ENCODE data around the gene OCLN. TPM values are rescaled to one million over a fixed set of nuclear protein-coding genes. Genes with fewer than 3 reads are reported as not detected.

Gene OCLN
- total and polyA plus RNA-seq, 4 experiments from 2014 or later = 0.13 to 6.0 (median 4.9) TPM; not detected in 1

DNA sequence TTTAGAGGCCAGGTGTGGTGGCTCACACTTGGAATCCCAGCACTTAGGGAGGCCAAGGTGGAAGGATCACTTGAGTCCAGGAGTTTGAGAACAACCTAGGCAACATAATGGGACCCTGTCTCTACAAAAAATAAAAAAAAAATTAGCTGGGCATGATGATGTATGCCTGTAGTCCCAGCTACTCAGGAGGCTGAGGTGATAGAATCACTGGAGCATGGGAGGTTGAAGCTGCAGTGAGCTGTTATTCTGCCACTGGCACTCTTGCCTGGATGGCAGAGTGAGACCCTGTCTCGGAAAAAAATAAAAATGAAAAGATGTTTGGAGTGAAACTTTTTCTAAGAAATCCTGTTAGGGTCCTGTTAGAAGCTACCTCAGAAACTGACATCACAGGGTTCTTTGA lies 24.2 kb downstream of the OCLN start:
- Mint-ChIP-seq H3K36me3 (no peaks in the 10 kb centered on the region), H3K4me3 (no peak overlapping the region), H3K27me3 (no peaks in the 10 kb centered on the region), H3K4me1 (no peaks in the 10 kb centered on the region), H3K9me3 (peaks cover 0 to 1% (median 0%) of the 10 kb centered on the region in 8 donors), H3K27ac (no peak overlapping the region)
- intact Hi-C loops (cut with micrococcal nuclease) = no loop called here
- H3K9me3 ChIP-seq (ENCODE audit: control insufficient read depth in 1 of 2, low read length in 2 of 2) = no peaks in the 10 kb centered on the region
- H3K4me1 ChIP-seq (ENCODE audit: insufficient read depth, low read length) = no peaks in the 10 kb centered on the region
- no peaks in the 10 kb centered on the region for H3K27me3 ChIP-seq (ENCODE audit: insufficient read depth, low read length)
- H3K27ac ChIP-seq (ENCODE audit: low read depth, low read length) = no peak overlapping the region
- ChIA-PET CTCF (ENCODE audit: partially characterized antibody) (no interaction called here), POLR2A (ENCODE audit: partially characterized antibody) (no interaction called here)
- H3K36me3 ChIP-seq (ENCODE audit: insufficient read depth, low read length) = no peaks in the 10 kb centered on the region
- DNase-seq = no peak
- H3K4me3 ChIP-seq (ENCODE audit: low read length in 2 of 2) = no peak overlapping the region

DNA sequence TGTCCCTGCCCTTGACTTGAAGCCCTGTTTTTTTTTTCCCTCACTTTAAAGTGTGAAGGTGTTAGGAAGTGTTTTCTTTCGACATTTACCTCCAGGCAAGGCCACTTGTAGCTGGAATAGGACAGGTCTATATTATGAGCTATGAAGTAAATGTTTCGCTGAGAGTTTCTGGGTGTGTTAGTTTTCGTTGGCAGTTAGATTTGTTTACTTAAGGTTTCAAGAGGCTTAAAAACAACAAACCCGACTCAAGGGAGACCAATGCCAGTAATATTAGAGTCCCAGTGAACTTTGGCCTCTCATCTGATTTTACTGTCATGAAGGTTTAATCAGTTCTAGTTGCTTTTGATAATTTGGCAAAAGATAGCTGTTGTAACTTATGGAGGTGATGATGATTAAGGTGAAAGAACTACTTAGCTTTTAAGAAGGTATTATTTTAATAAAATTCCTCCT lies 25.2 kb downstream of the OCLN start:
- no peak overlapping the region for H3K27ac ChIP-seq (ENCODE audit: low read depth, low read length)
- Mint-ChIP-seq H3K4me3 (no peak overlapping the region), H3K4me1 (no peaks in the 10 kb centered on the region), H3K27ac (no peak overlapping the region), H3K36me3 (no peaks in the 10 kb centered on the region), H3K9me3 (peaks cover 0 to 1% (median 0%) of the 10 kb centered on the region in 8 donors), H3K27me3 (no peaks in the 10 kb centered on the region)
- POLR2A ChIA-PET (ENCODE audit: partially characterized antibody) = no interaction called here
- no peak overlapping the region for H3K4me3 ChIP-seq (ENCODE audit: low read length in 2 of 2)
- no peaks in the 10 kb centered on the region for H3K36me3 ChIP-seq (ENCODE audit: insufficient read depth, low read length)
- H3K4me1 ChIP-seq (ENCODE audit: insufficient read depth, low read length) = no peaks in the 10 kb centered on the region
- CTCF ChIA-PET (ENCODE audit: partially characterized antibody) = no interaction called here
- H3K27me3 ChIP-seq (ENCODE audit: insufficient read depth, low read length) = no peaks in the 10 kb centered on the region
- no peaks in the 10 kb centered on the region for H3K9me3 ChIP-seq (ENCODE audit: control insufficient read depth in 1 of 2, low read length in 2 of 2)
- no peak for DNase-seq
- intact Hi-C loops (cut with micrococcal nuclease) = no loop called here

DNA sequence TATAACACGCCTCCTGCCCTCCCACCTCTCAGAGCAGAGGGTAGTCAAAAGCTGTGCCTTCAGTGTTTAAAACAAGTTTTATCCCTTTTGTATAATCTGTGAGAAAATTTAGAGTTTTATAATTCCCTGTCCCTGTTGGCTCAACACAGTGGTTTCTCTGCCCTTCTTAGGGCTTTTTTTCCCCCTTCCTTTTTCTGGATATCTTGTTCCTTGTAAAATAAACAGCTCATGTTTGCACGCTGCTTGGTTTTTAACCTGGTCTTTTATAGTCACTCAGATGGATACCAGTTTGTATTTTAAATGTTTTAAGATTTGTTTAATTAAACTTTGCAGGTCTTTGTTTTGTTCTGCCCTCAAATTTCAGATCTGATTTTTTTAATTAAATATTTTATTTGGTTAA lies 26.7 kb downstream of the OCLN start:
- Histone ChIP-seq H3K36me3 (ENCODE audit: insufficient read depth, low read length) (no peaks in the 10 kb centered on the region), H3K9me3 (ENCODE audit: control insufficient read depth in 1 of 2, low read length in 2 of 2) (no peaks in the 10 kb centered on the region), H3K27me3 (ENCODE audit: insufficient read depth, low read length) (no peaks in the 10 kb centered on the region), H3K4me1 (ENCODE audit: insufficient read depth, low read length) (no peaks in the 10 kb centered on the region), H3K27ac (ENCODE audit: low read depth, low read length) (no peak overlapping the region), H3K4me3 (ENCODE audit: low read length in 2 of 2) (no peak overlapping the region)
- Mint-ChIP-seq H3K27ac (no peak overlapping the region), H3K27me3 (no peaks in the 10 kb centered on the region), H3K4me1 (no peaks in the 10 kb centered on the region), H3K4me3 (no peak overlapping the region), H3K36me3 (no peaks in the 10 kb centered on the region), H3K9me3 (peaks cover 0 to 1% (median 0%) of the 10 kb centered on the region in 8 donors)
- intact Hi-C loops (cut with micrococcal nuclease) = no loop called here
- no peak for DNase-seq
- ChIA-PET POLR2A (ENCODE audit: partially characterized antibody) (no interaction called here), CTCF (ENCODE audit: partially characterized antibody) (no interaction called here)

DNA sequence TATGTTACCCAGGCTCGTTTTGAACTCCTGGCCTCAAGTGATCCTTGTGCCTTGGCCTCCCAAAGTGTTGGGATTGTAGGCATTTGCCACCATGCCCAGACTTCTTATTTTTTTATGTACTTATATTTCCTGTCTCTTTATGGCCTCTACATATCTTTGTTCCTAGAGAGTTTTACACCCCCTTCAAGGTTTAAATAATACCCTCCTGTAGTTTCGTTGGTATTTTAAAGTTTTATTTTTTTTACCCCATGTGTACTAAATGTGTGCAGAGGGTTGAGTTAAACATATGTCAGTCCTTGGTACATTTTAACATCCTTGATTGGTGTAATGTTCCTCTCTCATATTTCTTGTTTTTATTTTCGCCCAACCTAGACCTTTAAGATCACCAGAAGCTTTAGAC lies 29.4 kb downstream of the OCLN start:
- no peaks in the 10 kb centered on the region for H3K4me1 ChIP-seq (ENCODE audit: insufficient read depth, low read length)
- H3K27ac ChIP-seq (ENCODE audit: low read depth, low read length) = no peak overlapping the region
- H3K27me3 ChIP-seq (ENCODE audit: insufficient read depth, low read length) = no peaks in the 10 kb centered on the region
- intact Hi-C loops (cut with micrococcal nuclease) = no loop called here
- Mint-ChIP-seq H3K4me1 (no peaks in the 10 kb centered on the region), H3K27ac (no peak overlapping the region), H3K9me3 (no peaks in the 10 kb centered on the region), H3K4me3 (no peak overlapping the region), H3K27me3 (no peaks in the 10 kb centered on the region), H3K36me3 (no peaks in the 10 kb centered on the region)
- POLR2A ChIA-PET (ENCODE audit: partially characterized antibody) = no interaction called here
- CTCF ChIA-PET (ENCODE audit: partially characterized antibody) = no interaction called here
- no peaks in the 10 kb centered on the region for H3K36me3 ChIP-seq (ENCODE audit: insufficient read depth, low read length)
- no peaks in the 10 kb centered on the region for H3K9me3 ChIP-seq (ENCODE audit: control insufficient read depth in 1 of 2, low read length in 2 of 2)
- H3K4me3 ChIP-seq (ENCODE audit: low read length in 2 of 2) = no peak overlapping the region
- no peak for DNase-seq

DNA sequence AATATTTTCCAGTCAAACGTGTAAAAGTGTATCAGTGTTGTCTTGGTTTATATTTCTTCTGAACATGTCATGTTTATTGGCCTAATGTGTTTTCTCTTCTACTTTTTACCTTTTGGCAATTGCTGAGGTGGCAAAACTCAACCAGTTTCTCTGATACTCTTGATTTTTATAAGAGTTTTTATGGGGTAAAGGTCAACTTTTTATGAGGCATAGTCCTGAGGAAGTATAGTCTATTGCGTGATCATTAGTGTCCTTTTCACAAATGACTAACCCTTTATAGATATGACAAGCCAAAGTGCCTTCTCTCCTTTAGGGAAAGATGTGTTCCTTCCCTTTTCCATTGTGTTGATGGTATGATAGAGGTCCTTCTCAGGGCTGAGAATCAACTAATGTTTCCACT lies 32.9 kb downstream of the OCLN start:
- Histone ChIP-seq H3K4me3 (ENCODE audit: low read length in 2 of 2) (no peak overlapping the region), H3K9me3 (ENCODE audit: control insufficient read depth in 1 of 2, low read length in 2 of 2) (no peaks in the 10 kb centered on the region), H3K27ac (ENCODE audit: low read depth, low read length) (no peak overlapping the region), H3K4me1 (ENCODE audit: insufficient read depth, low read length) (no peaks in the 10 kb centered on the region), H3K27me3 (ENCODE audit: insufficient read depth, low read length) (no peaks in the 10 kb centered on the region), H3K36me3 (ENCODE audit: insufficient read depth, low read length) (no peaks in the 10 kb centered on the region)
- no peaks in the 10 kb centered on the region for H3K4me1 Mint-ChIP-seq
- intact Hi-C loops (cut with micrococcal nuclease) = no loop called here
- H3K27ac Mint-ChIP-seq = no peak overlapping the region
- no peak overlapping the region for H3K4me3 Mint-ChIP-seq
- ChIA-PET CTCF (ENCODE audit: partially characterized antibody) (no interaction called here), POLR2A (ENCODE audit: partially characterized antibody) (no interaction called here)
- no peaks in the 10 kb centered on the region for H3K9me3 Mint-ChIP-seq
- DNase-seq = no peak
- H3K27me3 Mint-ChIP-seq = peaks cover 4 to 6% of the 10 kb centered on the region in 2 donors
- H3K36me3 Mint-ChIP-seq = no peaks in the 10 kb centered on the region

DNA sequence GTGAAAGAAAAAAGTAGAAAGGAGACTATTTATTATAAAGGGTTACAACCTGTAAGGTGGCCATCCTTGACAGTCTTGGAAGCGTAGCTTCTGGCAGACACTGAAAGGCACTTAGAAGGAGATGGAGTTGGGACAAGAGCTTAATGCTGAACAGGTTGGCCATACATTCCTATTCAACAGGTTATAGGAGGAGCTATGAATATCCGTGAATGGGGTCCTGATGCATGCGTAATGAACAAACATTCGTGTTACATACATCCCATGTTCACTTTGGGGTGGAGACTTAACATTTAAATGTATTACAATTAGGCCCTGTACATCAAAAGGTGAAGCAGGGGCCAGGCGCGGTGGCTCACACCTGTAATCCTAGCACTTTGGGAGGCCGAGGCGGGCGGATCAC lies 34.1 kb downstream of the OCLN start:
- Mint-ChIP-seq H3K27me3 (peaks cover 6 to 13% of the 10 kb centered on the region in 2 donors), H3K4me1 (no peaks in the 10 kb centered on the region), H3K4me3 (no peak overlapping the region), H3K36me3 (no peaks in the 10 kb centered on the region), H3K9me3 (no peaks in the 10 kb centered on the region), H3K27ac (no peak overlapping the region)
- POLR2A ChIA-PET (ENCODE audit: partially characterized antibody) = no interaction called here
- H3K4me1 ChIP-seq (ENCODE audit: insufficient read depth, low read length) = no peaks in the 10 kb centered on the region
- no peak for DNase-seq
- H3K4me3 ChIP-seq (ENCODE audit: low read length in 2 of 2) = no peak overlapping the region
- no peaks in the 10 kb centered on the region for H3K36me3 ChIP-seq (ENCODE audit: insufficient read depth, low read length)
- H3K27me3 ChIP-seq (ENCODE audit: insufficient read depth, low read length) = no peaks in the 10 kb centered on the region
- intact Hi-C loops (cut with micrococcal nuclease) = no loop called here
- no peak overlapping the region for H3K27ac ChIP-seq (ENCODE audit: low read depth, low read length)
- H3K9me3 ChIP-seq (ENCODE audit: control insufficient read depth in 1 of 2, low read length in 2 of 2) = no peaks in the 10 kb centered on the region
- CTCF ChIA-PET (ENCODE audit: partially characterized antibody) = interaction anchor here (0.7 kb wide), 1 partner anchor 14 kb away, joined by 3 read pairs; no protein-coding TSS in a partner anchor

DNA sequence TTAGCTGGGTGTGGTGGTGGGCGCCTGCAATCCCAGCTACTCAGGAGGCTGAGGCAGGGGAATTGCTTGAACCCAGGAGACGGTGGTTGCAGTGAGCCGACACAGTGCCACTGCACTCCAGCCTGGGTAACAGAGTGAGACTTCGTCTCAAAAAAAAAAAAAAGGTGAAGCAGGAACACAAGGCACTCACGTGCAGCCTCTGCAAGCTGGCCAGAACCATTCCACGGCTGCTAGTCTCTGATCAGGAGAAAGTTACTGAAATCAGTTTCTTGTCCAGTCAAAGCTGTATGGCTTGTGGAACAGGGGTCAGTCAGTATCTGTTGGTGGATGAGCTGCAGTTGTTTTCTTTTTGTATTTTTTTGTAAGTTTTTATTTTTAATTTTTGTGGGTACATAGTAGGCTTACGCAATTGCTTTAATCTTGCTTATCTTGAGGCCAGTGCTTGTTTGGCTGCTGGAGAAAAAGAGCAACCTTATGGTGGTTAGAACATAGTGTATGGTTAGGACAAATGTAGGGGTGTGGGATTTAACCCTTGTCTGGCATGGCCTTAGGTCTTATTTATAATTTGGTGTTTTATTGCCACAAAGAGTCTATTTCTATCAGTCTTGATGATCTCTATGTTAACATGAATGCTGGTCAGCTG lies 34.7 kb downstream of the OCLN start:
- CTCF ChIA-PET (ENCODE audit: partially characterized antibody) = no interaction called here
- intact Hi-C loops (cut with micrococcal nuclease) = no loop called here
- H3K27ac Mint-ChIP-seq = no peak overlapping the region
- H3K9me3 ChIP-seq (ENCODE audit: control insufficient read depth in 1 of 2, low read length in 2 of 2) = no peaks in the 10 kb centered on the region
- no peaks in the 10 kb centered on the region for H3K36me3 Mint-ChIP-seq
- no peaks in the 10 kb centered on the region for H3K27me3 ChIP-seq (ENCODE audit: insufficient read depth, low read length)
- H3K4me3 ChIP-seq (ENCODE audit: low read length in 2 of 2) = no peak overlapping the region
- no peaks in the 10 kb centered on the region for H3K36me3 ChIP-seq (ENCODE audit: insufficient read depth, low read length)
- H3K27me3 Mint-ChIP-seq = peaks cover 7 to 16% of the 10 kb centered on the region in 2 donors
- H3K4me1 Mint-ChIP-seq = no peaks in the 10 kb centered on the region
- no peaks in the 10 kb centered on the region for H3K4me1 ChIP-seq (ENCODE audit: insufficient read depth, low read length)
- DNase-seq = no peak
- H3K27ac ChIP-seq (ENCODE audit: low read depth, low read length) = no peak overlapping the region
- POLR2A ChIA-PET (ENCODE audit: partially characterized antibody) = no interaction called here
- H3K4me3 Mint-ChIP-seq = no peak overlapping the region
- no peaks in the 10 kb centered on the region for H3K9me3 Mint-ChIP-seq

DNA sequence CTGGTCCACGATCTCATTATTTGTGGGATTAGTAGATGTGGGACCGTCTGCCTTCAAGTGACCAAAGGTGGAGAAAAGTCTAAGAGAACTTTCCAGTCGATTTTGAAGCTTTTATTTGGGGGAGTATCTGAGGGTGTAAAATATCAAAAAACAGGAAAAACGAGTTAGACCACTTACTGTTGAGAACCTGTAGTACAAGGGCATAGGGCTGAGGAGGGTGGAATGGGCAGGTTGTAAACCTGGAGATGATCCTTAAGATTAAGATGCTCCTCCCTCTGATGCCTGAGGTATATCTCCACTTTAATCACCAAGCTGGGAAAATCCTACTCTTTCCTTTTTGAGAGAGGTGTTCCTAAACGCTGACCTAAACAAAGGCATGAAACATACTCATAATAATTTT lies 35.4 kb downstream of the OCLN start:
- H3K4me1 ChIP-seq (ENCODE audit: insufficient read depth, low read length) = no peaks in the 10 kb centered on the region
- no peaks in the 10 kb centered on the region for H3K9me3 Mint-ChIP-seq
- peaks cover 8 to 18% of the 10 kb centered on the region in 2 donors for H3K27me3 Mint-ChIP-seq

More for the DNA sequence above, 35.4 kb downstream of the OCLN start:
- no peaks in the 10 kb centered on the region for H3K27me3 ChIP-seq (ENCODE audit: insufficient read depth, low read length)
- H3K36me3 Mint-ChIP-seq = no peaks in the 10 kb centered on the region
- POLR2A ChIA-PET (ENCODE audit: partially characterized antibody) = no interaction called here
- DNase-seq = no peak
- no peaks in the 10 kb centered on the region for H3K4me1 Mint-ChIP-seq
- H3K9me3 ChIP-seq (ENCODE audit: control insufficient read depth in 1 of 2, low read length in 2 of 2) = no peaks in the 10 kb centered on the region
- H3K36me3 ChIP-seq (ENCODE audit: insufficient read depth, low read length) = no peaks in the 10 kb centered on the region
- H3K4me3 ChIP-seq (ENCODE audit: low read length in 2 of 2) = no peak overlapping the region
- CTCF ChIA-PET (ENCODE audit: partially characterized antibody) = no interaction called here
- no peak overlapping the region for H3K4me3 Mint-ChIP-seq
- H3K27ac Mint-ChIP-seq = no peak overlapping the region
- intact Hi-C loops (cut with micrococcal nuclease) = no loop called here
- no peak overlapping the region for H3K27ac ChIP-seq (ENCODE audit: low read depth, low read length)
